IPS DF 6.9 (cell line): Measurements from ENCODE around the gene MYO1E.
"Not testable (repeated sequence)": the region's sequence is repeated elsewhere in the genome, so short reads cannot be mapped to it uniquely, and the experiment has no call there.

Experiments
- DNase-seq: peaks from one replicate; pipeline ENCODE4 v3.0.0-alpha.2; 2013; ENCODE audit warnings: low read depth, low spot score
- H3K27ac ChIP-seq: one replicate; pipeline ENCODE4 v1.5.1; 2013; ENCODE audit warnings: low read length, control low read depth
- H3K27me3 ChIP-seq: 2 replicates; pipeline ENCODE4 v1.6.1; 2013; ENCODE audit warnings: mild to moderate bottlenecking, low read length; ENCODE audit not compliant: control insufficient read depth, insufficient read depth
- H3K36me3 ChIP-seq: 2 replicates; pipeline ENCODE4 v1.6.1; 2013; ENCODE audit warnings: low read length; ENCODE audit not compliant: control insufficient read depth, insufficient read depth
- H3K4me1 ChIP-seq: 2 replicates; pipeline ENCODE4 v1.6.1; 2013; ENCODE audit warnings: low read length; ENCODE audit not compliant: control insufficient read depth, insufficient read depth
- H3K4me3 ChIP-seq: 2 replicates; pipeline ENCODE4 v1.5.1; 2013; ENCODE audit warnings: mild to moderate bottlenecking, low read length
- H3K9me3 ChIP-seq: 2 replicates; pipeline ENCODE4 v1.6.1; 2013; ENCODE audit warnings: low read length, inconsistent platforms; ENCODE audit not compliant: control insufficient read depth, insufficient read depth
- WGBS: extraction: QIAGEN DNeasy Blood & Tissue Kit; methylation state at CpG from one replicate; pipeline ENCODE4 v1.1.7; 2013; ENCODE audit warnings: mixed read lengths, missing lambda C conversion rate; ENCODE audit not compliant: insufficient read length, insufficient coverage; 5-methylcytosine and 5-hydroxymethylcytosine counted together

Gene MYO1E

GRCh38 chr15:59157840-59158700 lies 214.6 kb downstream of the MYO1E start:
- DNase-seq = no peak
- H3K27me3 ChIP-seq = no peaks in the 10 kb centered on the region
- WGBS = no CpG with 5 or more reads among the region's 9 CpGs
- no peak overlapping the region for H3K4me3 ChIP-seq
- H3K9me3 ChIP-seq = no peaks in the 10 kb centered on the region
- H3K4me1 ChIP-seq = 0 out of 2 replicates have a peak, but pooled peaks cover 1% of the 10 kb centered on the region
- H3K27ac ChIP-seq = no peak overlapping the region
- peaks cover 19% of the 10 kb centered on the region for H3K36me3 ChIP-seq

GRCh38 chr15:59157396-59157795 lies 215.3 kb downstream of the MYO1E start:
- no peaks in the 10 kb centered on the region for H3K9me3 ChIP-seq
- H3K27ac ChIP-seq = no peak overlapping the region
- no peak for DNase-seq
- H3K4me1 ChIP-seq = 0 out of 2 replicates have a peak, but pooled peaks cover 1% of the 10 kb centered on the region
- peaks cover 22% of the 10 kb centered on the region for H3K36me3 ChIP-seq
- no peak overlapping the region for H3K4me3 ChIP-seq
- no peaks in the 10 kb centered on the region for H3K27me3 ChIP-seq
- no CpG with 5 or more reads among the region's 5 CpGs for WGBS

GRCh38 chr15:59155431-59155830 lies 217.2 kb downstream of the MYO1E start:
- WGBS = no CpG with 5 or more reads among the region's 4 CpGs
- Histone ChIP-seq H3K36me3 (peaks cover 20% of the 10 kb centered on the region), H3K9me3 (no peaks in the 10 kb centered on the region), H3K4me1 (no peaks in the 10 kb centered on the region), H3K4me3 (no peak overlapping the region), H3K27ac (no peak overlapping the region), H3K27me3 (no peaks in the 10 kb centered on the region)
- DNase-seq = no peak

- Histone ChIP-seq H3K27me3 (no peaks in the 10 kb centered on the region), H3K4me3 (no peak overlapping the region), H3K4me1 (no peaks in the 10 kb centered on the region), H3K9me3 (no peaks in the 10 kb centered on the region), H3K27ac (no peak overlapping the region), H3K36me3 (peaks cover 23% of the 10 kb centered on the region)
- DNase-seq = no peak
- no CpG with 5 or more reads among the region's 8 CpGs for WGBS
These were observed 218.4 kb downstream of the MYO1E start for GRCh38 chr15:59154243-59154642.

- Histone ChIP-seq H3K27ac (no peak overlapping the region), H3K4me1 (no peaks in the 10 kb centered on the region), H3K4me3 (no peak overlapping the region), H3K9me3 (no peaks in the 10 kb centered on the region), H3K36me3 (peaks cover 20% of the 10 kb centered on the region), H3K27me3 (no peaks in the 10 kb centered on the region)
- no CpG with 5 or more reads among the region's 8 CpGs for WGBS
- DNase-seq = no peak
These were observed 219.2 kb downstream of the MYO1E start for GRCh38 chr15:59153466-59153865.

GRCh38 chr15:59152694-59153450 lies 219.8 kb downstream of the MYO1E start:
- no CpG with 5 or more reads among the region's 6 CpGs for WGBS
- no peaks in the 10 kb centered on the region for H3K27me3 ChIP-seq
- DNase-seq = no peak
- H3K9me3 ChIP-seq = no peaks in the 10 kb centered on the region
- no peak overlapping the region for H3K4me3 ChIP-seq
- peaks cover 17% of the 10 kb centered on the region for H3K36me3 ChIP-seq
- H3K27ac ChIP-seq = no peak overlapping the region
- no peaks in the 10 kb centered on the region for H3K4me1 ChIP-seq

GRCh38 chr15:59150185-59150584 lies 222.5 kb downstream of the MYO1E start:
- no peak overlapping the region for H3K27ac ChIP-seq
- H3K9me3 ChIP-seq = no peaks in the 10 kb centered on the region
- H3K27me3 ChIP-seq = no peaks in the 10 kb centered on the region
- WGBS = no CpG with 5 or more reads among the region's 2 CpGs
- no peak for DNase-seq
- no peaks in the 10 kb centered on the region for H3K4me1 ChIP-seq
- no peak overlapping the region for H3K4me3 ChIP-seq
- H3K36me3 ChIP-seq = peaks cover 15% of the 10 kb centered on the region

GRCh38 chr15:59148153-59148833 lies 224.4 kb downstream of the MYO1E start:
- peaks cover 14% of the 10 kb centered on the region for H3K36me3 ChIP-seq
- no peaks in the 10 kb centered on the region for H3K27me3 ChIP-seq
- H3K4me1 ChIP-seq = no peaks in the 10 kb centered on the region
- no CpG with 5 or more reads among the region's 2 CpGs for WGBS
- H3K27ac ChIP-seq = no peak overlapping the region
- no peaks in the 10 kb centered on the region for H3K9me3 ChIP-seq
- no peak overlapping the region for H3K4me3 ChIP-seq
- DNase-seq = no peak

- H3K27me3 ChIP-seq = no peaks in the 10 kb centered on the region
- DNase-seq = no peak
- H3K4me3 ChIP-seq = no peak overlapping the region
- H3K27ac ChIP-seq = no peak overlapping the region
- no peaks in the 10 kb centered on the region for H3K9me3 ChIP-seq
- H3K36me3 ChIP-seq = peaks cover 10% of the 10 kb centered on the region; the same call in 1 of the 2 replicates
- no peaks in the 10 kb centered on the region for H3K4me1 ChIP-seq
- WGBS = no CpG with 5 or more reads among the region's 5 CpGs
These were observed 225.0 kb downstream of the MYO1E start for GRCh38 chr15:59147666-59148065.

GRCh38 chr15:59144594-59144993 lies 228.1 kb downstream of the MYO1E start:
- H3K4me1 ChIP-seq, H3K27me3 ChIP-seq, H3K27ac ChIP-seq, DNase-seq, H3K36me3 ChIP-seq, H3K9me3 ChIP-seq, H3K4me3 ChIP-seq: not testable (repeated sequence)
- no CpG with 5 or more reads among the region's 10 CpGs for WGBS
